SK-N-MC (cell line): ENCODE data around the gene NDST4.
A peak's percentile ranks its signal among the peaks of the same experiment; 100 is the strongest.

Source experiments
- DNase-seq: peaks from one replicate; pipeline ENCODE4 v3.0.0-alpha.2; 2011; ENCODE audit warnings: low read depth, low spot score
- H3K27ac ChIP-seq: fragments of 200-600 bp; sonication (generic); 2 replicates; pipeline ENCODE4 v1.5.1; 2016; ENCODE audit warnings: mixed run types
- H3K36me3 ChIP-seq: fragments of 200-600 bp; sonication (generic); 2 replicates; pipeline ENCODE4 v1.6.1; 2017; ENCODE audit warnings: antibody characterized with exemption, low read length, mixed read lengths; ENCODE audit not compliant: insufficient read depth
- H3K4me3 ChIP-seq: fragments of 200-600 bp; sonication (generic); 2 replicates; pipeline ENCODE4 v1.5.1; 2016
- H3K9ac ChIP-seq: fragments of 200-600 bp; sonication (generic); 2 replicates; pipeline ENCODE4 v1.8.0; 2017; ENCODE audit warnings: mixed run types, mixed read lengths; ENCODE audit not compliant: insufficient read length
- H3K9me3 ChIP-seq: fragments of 200-600 bp; sonication (generic); 2 replicates; pipeline ENCODE4 v1.6.1; 2017; ENCODE audit warnings: low read depth, mild to moderate bottlenecking, antibody characterized with exemption, low read length, moderate library complexity, mixed read lengths
- EZH2 ChIP-seq: fragments of 200-600 bp; sonication (generic); IDR thresholded peaks from one replicate; pipeline ENCODE4 v1.6.1; 2017; ENCODE audit warnings: antibody characterized with exemption
- FOXP2 ChIP-seq: optimal IDR thresholded peaks from 2 replicates; pipeline ENCODE3; 2011; ENCODE audit warnings: mild to moderate bottlenecking, moderate library complexity; ENCODE audit not compliant: insufficient read depth; ENCODE audit errors: extremely low read length, control extremely low read depth
- POLR2AphosphoS5 ChIP-seq: IDR thresholded peaks from 2 replicates; pipeline ENCODE4 v1.6.1; 2012; ENCODE audit warnings: mild to moderate bottlenecking, low read depth, low read length, borderline replicate concordance

Gene NDST4

DNA sequence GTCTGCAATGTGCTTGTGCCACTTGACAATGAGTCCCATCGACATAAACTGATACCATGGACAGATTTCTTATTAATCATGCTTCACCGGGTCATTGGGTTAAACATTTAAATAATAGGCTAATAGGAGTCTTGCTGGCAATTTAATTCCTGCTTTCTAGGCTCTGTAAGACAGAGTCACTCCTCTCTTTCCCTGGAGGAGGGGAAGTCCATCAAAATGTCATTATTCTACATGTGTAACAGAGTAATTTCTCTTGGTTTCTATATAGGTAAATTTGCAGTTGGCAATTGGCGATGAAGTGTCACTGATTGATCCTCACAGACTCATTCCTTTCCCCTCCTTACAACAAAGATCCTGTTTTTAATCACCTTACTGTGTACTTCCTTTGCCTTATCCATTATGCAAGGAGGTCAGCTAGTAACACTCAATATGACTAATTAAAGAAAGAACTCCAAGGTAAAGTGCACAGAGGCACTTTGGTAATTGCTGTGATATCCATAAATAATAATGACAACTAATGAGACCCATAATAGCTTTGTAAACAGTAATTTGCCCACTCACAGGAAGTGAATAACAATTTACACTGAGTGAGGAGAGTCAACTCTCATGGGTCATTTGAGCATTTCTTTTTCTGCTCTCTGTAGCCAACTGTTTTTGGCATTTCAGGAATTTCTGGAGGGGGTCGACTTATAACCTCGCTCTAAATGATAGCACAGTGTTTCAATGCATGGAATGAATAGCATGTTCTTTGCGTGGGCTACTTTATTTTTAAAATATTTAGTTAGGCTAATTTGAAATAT lies 330.8 kb downstream of the NDST4 start:
- Histone ChIP-seq H3K9ac (no peak overlapping the region), H3K36me3 (no peaks in the 10 kb centered on the region), H3K27ac (no peak overlapping the region; the same call in 1 of the 2 replicates), H3K9me3 (no peaks in the 10 kb centered on the region; the same call in 1 of the 2 replicates), H3K4me3 (no peak overlapping the region)
- DNase-seq: no peak
- TF ChIP-seq FOXP2 (no peak), EZH2 (no peak), POLR2AphosphoS5 (no peak)

DNA sequence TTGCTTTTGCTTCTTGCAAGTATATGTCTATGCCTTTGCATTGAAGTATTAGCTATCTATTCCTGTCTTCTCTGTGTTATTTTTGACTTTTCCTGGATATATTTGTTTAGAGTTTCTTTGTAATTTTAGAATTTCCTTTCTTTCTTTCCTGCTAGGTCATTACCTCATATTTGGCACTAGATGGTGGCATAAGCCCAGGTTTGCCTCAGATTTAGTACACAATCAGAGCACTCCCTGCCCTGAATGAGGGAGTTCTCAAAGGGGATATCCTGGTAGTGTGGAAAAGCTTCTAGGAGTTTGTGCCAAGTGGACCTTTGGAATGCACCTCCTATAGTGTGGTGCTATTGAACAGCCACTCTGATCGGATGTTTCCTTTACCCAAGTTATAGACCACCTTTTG lies 333.2 kb downstream of the NDST4 start:
- H3K9me3 ChIP-seq: no peaks in the 10 kb centered on the region; the same call in 1 of the 2 replicates
- DNase-seq: peak; percentile 66
- no peaks in the 10 kb centered on the region for H3K36me3 ChIP-seq
- TF ChIP-seq EZH2 (no peak), FOXP2 (no peak), POLR2AphosphoS5 (no peak)
- no peak overlapping the region for H3K9ac ChIP-seq
- no peak overlapping the region for H3K27ac ChIP-seq
- no peak overlapping the region for H3K4me3 ChIP-seq
